Muscle of leg (tissue), 11 donors: ENCODE measurements around the gene AKR1E2. TPM values are rescaled to one million over a fixed set of nuclear protein-coding genes. Genes with fewer than 3 reads are reported as not detected.
"Not testable (repeated sequence)": the region's sequence is repeated elsewhere in the genome, so short reads cannot be mapped to it uniquely, and the experiment has no call there.

Experiments
- DNase-seq: peaks from one replicate; pipeline ENCODE4 v3.0.0; 2013
- H3K27ac ChIP-seq: one replicate; pipeline ENCODE4 v1.5.1; 2013; ENCODE audit warnings: mild to moderate bottlenecking, low read length, control low read depth
- H3K27me3 ChIP-seq: one replicate; pipeline ENCODE4 v1.6.1; 2013; ENCODE audit warnings: low read length; ENCODE audit not compliant: control insufficient read depth, insufficient read depth
- H3K36me3 ChIP-seq: one replicate; pipeline ENCODE4 v1.6.1; 2013; ENCODE audit warnings: low read length; ENCODE audit not compliant: control insufficient read depth, insufficient read depth
- H3K4me1 ChIP-seq: one replicate; pipeline ENCODE4 v1.6.1; 2013; ENCODE audit warnings: low read length; ENCODE audit not compliant: control insufficient read depth, insufficient read depth
- H3K4me3 ChIP-seq: one replicate; pipeline ENCODE4 v1.5.1; 2013; ENCODE audit warnings: low read length, control low read depth
- H3K9me3 ChIP-seq: replicated peaks from 2 replicates; pipeline ENCODE4 v1.6.1; 2013; ENCODE audit warnings: low read depth, low read length; ENCODE audit not compliant: control insufficient read depth
- WGBS: methylation state at CpG from one replicate; pipeline ENCODE4 v1.1.5; 2013; ENCODE audit warnings: missing lambda C conversion rate; ENCODE audit not compliant: insufficient coverage; 5-methylcytosine and 5-hydroxymethylcytosine counted together
- polyA plus RNA-seq, 8 donors: library from polyadenylated mRNA; unstranded; fragments of 120-200 nt; gene quantifications; one replicate each; pipeline versions ENCODE4 v1.2.1 to v1.2.3, GENCODE V29; 2013; ENCODE audit warnings: inconsistent platforms in 1 of 8, low replicate concordance in 1 of 8; ENCODE audit not compliant: insufficient read length in 8 of 8, insufficient read depth in 1 of 8
- total RNA-seq: library from RNA; stranded (reverse); fragments of 120-200 nt; gene quantifications from one replicate; pipeline ENCODE4 v1.2.4, GENCODE V29; 2013

AKR1E2 gene
- total and polyA plus RNA-seq, 9 donors = 2.0 to 7.8 (median 3.1) TPM

DNA sequence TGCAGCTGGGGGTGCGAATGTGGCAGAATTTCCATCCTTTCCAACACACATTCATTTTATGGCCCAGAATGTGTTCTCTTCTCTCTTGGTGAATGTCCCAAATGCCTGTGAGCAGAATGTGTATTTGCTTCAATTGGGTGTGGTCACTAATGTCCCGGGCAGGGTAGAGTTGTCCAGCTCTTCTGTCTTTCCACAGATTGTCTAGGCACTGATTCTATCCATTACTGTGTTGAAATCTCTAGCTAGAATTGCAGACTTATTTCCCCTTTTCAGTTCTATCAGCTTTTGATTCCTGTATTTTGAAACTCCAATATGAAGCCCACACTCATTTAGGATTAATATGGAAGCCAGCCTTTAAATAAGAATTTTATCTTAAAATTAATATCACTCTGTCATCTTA lies 14.0 kb upstream of the AKR1E2 start:
- no peaks in the 10 kb centered on the region for H3K36me3 ChIP-seq
- H3K27ac ChIP-seq = no peak overlapping the region
- no peaks in the 10 kb centered on the region for H3K9me3 ChIP-seq
- no peaks in the 10 kb centered on the region for H3K27me3 ChIP-seq
- DNase-seq = no peak
- H3K4me3 ChIP-seq = no peak overlapping the region
- no peaks in the 10 kb centered on the region for H3K4me1 ChIP-seq
- WGBS = no CpG with 5 or more reads among the region's 2 CpGs

DNA sequence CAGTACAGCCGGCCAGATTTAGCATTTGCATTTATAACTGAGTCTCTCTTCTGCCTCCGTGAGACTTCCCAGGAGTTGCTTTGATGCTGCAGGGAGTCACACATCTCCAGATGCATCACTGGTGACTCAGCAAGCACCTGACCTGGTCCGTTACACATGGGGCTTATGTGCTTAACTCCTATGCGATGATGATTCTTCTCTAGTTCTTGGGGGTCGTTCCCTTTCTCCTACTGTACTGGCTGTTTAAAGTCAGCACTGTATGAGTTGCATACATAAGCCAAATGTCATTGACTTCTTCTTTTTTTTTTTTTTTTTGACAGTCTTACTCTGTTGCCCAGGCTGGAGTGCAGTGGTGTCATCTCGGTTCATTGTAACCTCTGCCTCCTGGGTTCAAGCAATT lies 13.0 kb upstream of the AKR1E2 start:
- WGBS = 67% methylated on average over 3 of the region's 6 CpGs
- DNase-seq = peak; percentile 17

DNA sequence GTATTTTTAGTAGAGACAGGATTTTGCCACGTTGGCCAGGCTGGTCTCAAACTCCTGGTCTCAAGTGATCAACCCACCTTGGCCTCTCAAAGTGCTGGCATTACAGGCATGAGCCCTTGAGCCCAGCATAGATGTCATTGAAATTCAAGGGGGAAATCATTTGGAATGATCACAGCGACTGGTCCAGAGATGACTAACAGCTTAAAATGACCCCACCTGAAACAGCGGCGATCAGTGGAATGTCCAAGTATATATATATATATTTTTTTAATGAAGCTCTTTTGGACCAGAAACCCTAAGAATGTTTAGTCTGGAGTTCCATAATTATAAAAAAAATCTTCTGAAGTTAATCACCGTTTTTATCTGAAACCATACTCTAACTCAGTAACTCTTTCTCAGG lies 12.5 kb upstream of the AKR1E2 start:
- Histone ChIP-seq H3K4me1 (no peaks in the 10 kb centered on the region), H3K4me3 (no peak overlapping the region), H3K27ac (no peak overlapping the region), H3K27me3 (no peaks in the 10 kb centered on the region), H3K36me3 (no peaks in the 10 kb centered on the region), H3K9me3 (no peaks in the 10 kb centered on the region)
- no peak for DNase-seq
- 0% methylated on average over 1 of the region's 5 CpGs for WGBS

More for the DNA sequence above, 13.0 kb upstream of the AKR1E2 start:
- H3K9me3 ChIP-seq = no peaks in the 10 kb centered on the region
- H3K27me3 ChIP-seq = no peaks in the 10 kb centered on the region
- no peak overlapping the region for H3K27ac ChIP-seq
- H3K4me1 ChIP-seq = no peaks in the 10 kb centered on the region
- no peaks in the 10 kb centered on the region for H3K36me3 ChIP-seq
- H3K4me3 ChIP-seq = no peak overlapping the region

DNA sequence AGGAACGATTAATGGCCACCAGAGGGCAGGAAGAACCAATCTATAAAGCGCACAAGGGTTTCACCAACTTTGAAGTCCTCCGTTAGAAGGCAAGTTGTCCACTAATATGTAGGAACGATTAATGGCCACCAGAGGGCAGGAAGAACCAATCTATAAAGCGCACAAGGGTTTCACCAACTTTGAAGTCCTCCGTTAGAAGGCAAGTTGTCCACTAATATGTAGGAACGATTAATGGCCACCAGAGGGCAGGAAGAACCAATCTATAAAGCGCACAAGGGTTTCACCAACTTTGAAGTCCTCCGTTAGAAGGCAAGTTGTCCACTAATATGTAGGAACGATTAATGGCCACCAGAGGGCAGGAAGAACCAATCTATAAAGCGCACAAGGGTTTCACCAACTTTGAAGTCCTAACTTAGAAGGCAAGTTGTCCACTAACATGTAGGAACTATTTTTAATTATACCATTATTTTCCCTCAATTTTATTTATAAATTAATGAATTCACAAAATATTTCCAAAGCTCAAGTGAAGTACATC lies 10.3 kb upstream of the AKR1E2 start:
- H3K4me3 ChIP-seq, H3K27ac ChIP-seq, H3K36me3 ChIP-seq, H3K4me1 ChIP-seq, H3K9me3 ChIP-seq, H3K27me3 ChIP-seq, DNase-seq: not testable (repeated sequence)
- no CpG with 5 or more reads among the region's 11 CpGs for WGBS

DNA sequence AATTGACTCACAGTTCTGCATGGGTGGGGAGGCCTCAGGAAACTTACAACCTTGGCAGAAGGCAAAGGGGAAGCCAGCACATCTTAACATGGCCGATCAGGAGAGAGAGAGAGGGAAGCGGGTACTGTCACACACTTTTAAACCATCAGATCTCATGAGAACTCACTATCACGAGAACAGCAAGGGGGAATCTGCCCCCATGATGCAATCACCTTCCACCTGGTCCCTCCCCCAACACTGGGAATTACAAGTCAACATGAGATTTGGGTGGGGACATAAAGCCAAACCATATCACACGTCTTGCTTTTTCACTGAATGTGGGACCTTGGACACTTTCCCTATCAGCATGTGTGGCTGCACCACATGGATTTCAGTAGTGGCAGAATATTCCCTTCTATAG lies 9.0 kb upstream of the AKR1E2 start:
- no peak overlapping the region for H3K4me3 ChIP-seq
- no peaks in the 10 kb centered on the region for H3K4me1 ChIP-seq
- H3K36me3 ChIP-seq = no peaks in the 10 kb centered on the region
- no peak for DNase-seq
- WGBS = no CpG with 5 or more reads among the region's 4 CpGs
- no peak overlapping the region for H3K27ac ChIP-seq
- H3K27me3 ChIP-seq = no peaks in the 10 kb centered on the region
- H3K9me3 ChIP-seq = no peaks in the 10 kb centered on the region

DNA sequence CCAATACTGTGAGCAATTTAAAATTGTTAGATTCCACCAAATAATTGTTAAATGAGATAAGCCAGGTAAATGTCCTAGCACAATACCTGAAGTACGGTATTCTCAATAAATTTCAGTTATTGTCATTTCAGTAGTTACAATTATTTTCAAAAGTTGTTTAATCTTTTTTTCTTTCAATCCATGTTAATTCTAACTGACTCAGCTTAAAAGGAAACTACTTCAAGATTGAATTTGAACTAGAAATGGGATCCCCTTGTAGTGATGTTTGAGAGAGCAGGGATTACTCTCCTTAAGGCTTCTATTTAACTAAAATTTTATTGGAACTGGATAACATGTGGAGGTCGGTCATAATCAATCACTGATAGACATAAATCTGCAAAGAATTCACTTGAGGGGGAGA lies 6.9 kb upstream of the AKR1E2 start:
- Histone ChIP-seq H3K27ac (no peak overlapping the region), H3K4me1 (no peaks in the 10 kb centered on the region), H3K36me3 (no peaks in the 10 kb centered on the region), H3K9me3 (no peaks in the 10 kb centered on the region), H3K27me3 (no peaks in the 10 kb centered on the region), H3K4me3 (no peak overlapping the region)
- no CpG with 5 or more reads among the region's 2 CpGs for WGBS
- DNase-seq = no peak

DNA sequence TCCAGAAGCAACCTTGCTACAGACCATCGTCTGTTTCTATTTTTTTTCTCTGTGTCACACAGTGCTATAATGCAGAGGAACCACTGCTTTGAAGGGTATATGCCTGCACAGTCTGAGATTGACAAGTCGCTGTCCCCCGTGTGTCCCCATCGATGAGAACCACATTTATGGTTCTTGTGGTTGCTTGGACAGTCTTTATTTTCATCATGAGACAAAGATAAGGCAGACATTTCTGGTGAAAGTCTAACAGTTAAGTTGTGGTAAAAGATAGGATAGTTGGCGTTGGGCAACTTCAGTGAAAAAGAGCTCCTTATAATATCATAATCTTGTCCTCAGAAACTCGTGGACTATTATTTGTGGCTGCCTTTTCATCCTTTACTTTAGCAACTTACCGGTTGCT lies 6.3 kb upstream of the AKR1E2 start:
- Histone ChIP-seq H3K9me3 (no peaks in the 10 kb centered on the region), H3K36me3 (no peaks in the 10 kb centered on the region), H3K27ac (no peak overlapping the region), H3K27me3 (no peaks in the 10 kb centered on the region), H3K4me1 (no peaks in the 10 kb centered on the region), H3K4me3 (no peak overlapping the region)
- DNase-seq = no peak
- no CpG with 5 or more reads among the region's 7 CpGs for WGBS

DNA sequence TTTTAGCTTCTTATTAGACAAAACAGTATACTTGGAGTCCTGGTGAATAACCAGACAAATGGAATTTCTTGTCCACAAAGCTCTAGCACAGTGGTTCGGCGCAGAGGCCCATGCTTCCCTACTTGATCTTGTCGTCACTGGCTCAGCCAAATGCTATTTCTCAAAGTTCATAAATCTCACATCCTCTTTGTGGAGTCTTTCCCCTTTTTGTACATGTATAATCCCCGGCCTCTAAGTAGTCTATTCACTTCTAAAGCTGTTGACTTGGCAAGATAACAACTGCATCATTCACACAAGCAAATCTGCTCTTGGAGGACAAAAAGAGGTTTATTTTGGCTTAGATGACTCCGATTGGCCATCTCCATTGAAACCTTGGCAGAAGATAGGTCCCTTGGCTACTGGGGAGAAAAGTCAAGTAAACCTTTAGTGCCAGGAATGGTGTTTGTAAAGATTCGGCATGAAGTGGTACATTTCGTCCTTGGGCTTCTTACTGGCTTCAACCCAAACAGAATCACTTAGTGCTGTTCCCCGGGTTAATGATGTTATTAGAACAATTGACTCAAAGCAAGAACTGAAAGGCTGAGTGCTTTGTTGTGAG lies 5.1 kb upstream of the AKR1E2 start:
- Histone ChIP-seq H3K36me3 (no peaks in the 10 kb centered on the region), H3K4me3 (no peak overlapping the region), H3K27ac (no peak overlapping the region), H3K27me3 (no peaks in the 10 kb centered on the region), H3K4me1 (peaks cover 2% of the 10 kb centered on the region), H3K9me3 (no peaks in the 10 kb centered on the region)
- 53% methylated on average over 3 of the region's 8 CpGs for WGBS
- peak; percentile 76 for DNase-seq

DNA sequence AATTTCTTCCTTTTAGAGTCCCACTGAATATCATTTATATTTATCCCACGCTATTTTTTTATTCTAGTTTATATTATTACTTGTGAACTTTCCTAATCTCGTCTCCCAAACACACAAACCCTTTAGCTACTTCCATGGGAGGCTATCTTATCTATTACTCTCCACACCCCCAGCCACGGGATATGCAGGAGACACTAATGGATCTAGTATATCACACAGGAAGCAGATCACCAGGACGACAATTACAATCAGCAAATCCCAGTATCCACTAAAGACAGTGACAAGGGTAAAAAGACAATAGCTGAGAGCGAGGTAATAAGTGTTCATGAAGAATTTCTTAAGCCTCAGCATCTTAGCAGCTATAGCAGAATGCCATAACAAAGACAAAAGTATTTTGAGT lies 3.8 kb upstream of the AKR1E2 start:
- no CpG with 5 or more reads among the region's 5 CpGs for WGBS
- H3K36me3 ChIP-seq = no peaks in the 10 kb centered on the region
- DNase-seq = no peak
- no peaks in the 10 kb centered on the region for H3K27me3 ChIP-seq
- H3K27ac ChIP-seq = no peak overlapping the region
- H3K4me3 ChIP-seq = no peak overlapping the region
- peaks cover 6% of the 10 kb centered on the region for H3K4me1 ChIP-seq
- H3K9me3 ChIP-seq = no peaks in the 10 kb centered on the region

DNA sequence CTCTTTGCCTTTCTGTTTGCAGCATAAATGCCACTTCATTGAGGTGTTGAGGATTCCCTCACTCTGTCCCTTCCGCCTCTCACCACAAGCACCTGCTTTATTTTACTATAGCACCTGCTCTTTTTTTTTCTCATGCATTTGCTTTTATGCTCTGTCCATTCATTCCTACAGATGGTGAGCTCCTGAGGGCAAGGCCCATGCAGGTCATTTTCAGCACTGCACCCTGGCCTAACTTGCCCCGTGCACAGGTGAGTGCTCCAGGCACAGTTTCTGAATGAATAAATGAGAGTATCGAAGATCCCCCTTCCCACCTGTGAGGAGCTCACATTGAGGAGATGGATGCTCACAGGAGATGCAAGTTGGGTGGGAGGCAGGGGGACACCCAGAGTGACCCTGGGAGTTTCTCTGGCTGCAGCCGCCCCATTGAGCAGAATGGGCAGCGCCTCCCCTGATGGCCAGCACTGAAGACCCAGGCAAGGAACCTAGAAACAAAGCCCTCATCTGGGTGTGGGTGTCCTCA lies 1.2 kb upstream of the AKR1E2 start:
- Histone ChIP-seq H3K4me1 (peaks cover 6% of the 10 kb centered on the region), H3K4me3 (no peak overlapping the region), H3K9me3 (no peaks in the 10 kb centered on the region), H3K27me3 (no peaks in the 10 kb centered on the region), H3K36me3 (no peaks in the 10 kb centered on the region), H3K27ac (no peak overlapping the region)
- WGBS = 93% methylated on average over 4 of the region's 5 CpGs
- no peak for DNase-seq

DNA sequence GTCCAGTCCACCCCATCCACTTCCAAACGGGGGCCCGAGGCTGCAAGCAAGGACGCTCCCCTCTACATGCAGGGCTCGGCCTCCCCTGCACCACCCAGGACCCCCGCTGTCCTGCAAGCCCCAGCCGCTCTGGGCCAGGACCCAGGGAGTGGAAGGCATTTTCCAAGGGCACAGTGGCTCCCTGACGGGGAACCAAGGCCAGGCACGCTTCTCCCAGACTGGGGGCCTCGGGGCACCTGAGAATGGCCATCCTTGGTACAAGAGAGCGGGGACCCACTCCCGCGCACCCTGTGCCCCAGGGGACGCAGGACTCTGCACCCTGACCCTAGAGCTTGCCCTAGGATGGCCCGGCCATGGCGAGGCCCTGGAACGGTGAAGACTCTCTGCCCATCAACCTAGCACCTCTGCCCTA lies 545 bp upstream of the AKR1E2 start:
- H3K9me3 ChIP-seq = no peaks in the 10 kb centered on the region
- H3K27ac ChIP-seq = no peak overlapping the region
- no peaks in the 10 kb centered on the region for H3K27me3 ChIP-seq
- H3K36me3 ChIP-seq = no peaks in the 10 kb centered on the region
- DNase-seq = no peak
- no peak overlapping the region for H3K4me3 ChIP-seq
- 95% methylated on average over 13 of the region's 16 CpGs for WGBS
- H3K4me1 ChIP-seq = peaks cover 6% of the 10 kb centered on the region
